ENCODE data around the gene PHTF2. TPM values are rescaled to one million over a fixed set of nuclear protein-coding genes. Genes with fewer than 3 reads are reported as not detected.

The PHTF2 gene
- total RNA-seq, 1 experiment from 2014 or later = 53.6 TPM

DNA sequence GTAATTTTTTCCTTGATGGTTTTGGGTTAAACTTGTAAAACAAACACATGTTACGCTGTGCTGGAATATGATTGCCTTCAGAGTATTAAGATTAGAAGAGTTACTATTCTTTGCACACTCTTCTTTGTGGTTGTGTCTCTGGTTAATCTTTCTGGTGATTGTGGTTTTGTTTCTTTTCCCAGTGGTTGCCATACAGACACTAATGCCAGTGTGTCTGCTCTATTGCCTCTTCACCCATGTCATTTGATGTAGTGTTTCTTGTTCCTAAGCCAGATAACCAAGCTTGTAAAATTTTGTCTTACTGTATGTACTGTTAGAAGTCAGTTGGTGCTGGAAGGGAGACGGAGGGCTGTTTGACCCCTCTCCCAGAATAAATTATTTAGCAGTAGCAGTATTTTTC, 124.8 kb downstream of the PHTF2 start:
- peak; percentile 33 for DNase-seq (ENCODE audit: low spot score)

DNA sequence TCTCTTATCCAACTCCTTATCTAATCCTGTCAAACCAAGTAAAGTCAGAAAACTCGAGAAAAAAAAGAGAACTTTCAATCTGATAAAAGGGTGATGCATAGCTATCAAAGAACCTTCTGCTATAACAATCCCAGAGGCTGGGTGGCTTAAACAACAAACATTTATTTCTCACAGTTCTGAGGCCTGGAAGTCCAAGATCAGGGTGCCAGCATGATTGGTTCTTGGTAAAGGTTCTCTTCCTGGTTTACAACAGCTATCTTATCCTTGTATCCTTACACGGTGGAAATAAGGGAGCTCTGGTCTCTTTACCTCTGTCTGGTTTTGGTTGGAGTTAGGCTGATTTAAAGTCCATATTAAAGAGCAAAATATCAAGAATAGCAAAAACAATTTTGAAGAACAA, 131.9 kb downstream of the PHTF2 start:
- DNase-seq (ENCODE audit: low spot score) = no peak

DNA sequence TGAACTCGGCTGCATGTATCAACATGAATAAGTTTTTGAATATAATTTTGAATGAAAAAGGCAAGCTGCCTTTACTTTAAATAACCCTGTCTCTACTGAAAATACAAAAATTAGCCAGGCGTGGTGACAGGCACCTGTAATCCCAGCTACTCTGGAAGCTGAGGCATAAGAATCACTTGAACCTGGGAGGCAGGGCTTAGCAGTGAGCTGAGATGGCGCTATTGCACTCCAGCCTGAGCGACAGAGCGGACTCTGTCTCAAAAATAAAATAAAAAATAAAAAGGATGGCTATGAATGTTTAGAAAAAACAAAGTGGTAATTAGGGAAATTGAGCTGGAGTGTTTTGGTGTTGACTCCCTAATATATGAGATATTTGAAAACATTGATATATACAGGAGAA, 133.3 kb downstream of the PHTF2 start:
- DNase-seq (ENCODE audit: low spot score) = no peak

DNA sequence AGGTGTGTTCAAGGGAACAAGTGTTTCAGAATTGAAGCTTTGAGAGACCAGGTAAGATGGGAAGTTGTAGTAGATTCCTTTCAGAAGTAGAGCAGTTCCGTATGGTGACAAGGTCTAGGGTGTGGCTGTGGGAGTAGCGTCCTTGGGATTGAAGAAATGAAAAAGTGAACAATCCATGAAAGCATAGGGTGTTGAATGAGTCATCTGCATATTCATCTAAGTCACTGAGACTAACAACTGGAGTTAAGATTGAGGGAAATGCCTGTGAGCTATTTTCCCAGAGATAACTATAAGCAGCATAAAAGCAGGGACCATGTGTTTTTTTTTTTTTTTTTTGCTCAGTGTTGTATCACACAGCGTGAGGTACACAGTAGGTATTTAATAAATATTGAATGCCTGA, 134.8 kb downstream of the PHTF2 start:
- peak; percentile 21 for DNase-seq (ENCODE audit: low spot score)

GRCh38 chr7:77935652-77936348, 137.2 kb downstream of the PHTF2 start:
- DNase-seq (ENCODE audit: low spot score) = no peak

GRCh38 chr7:77940647-77941046, 142.1 kb downstream of the PHTF2 start:
- no peak for DNase-seq (ENCODE audit: low spot score)

DNA sequence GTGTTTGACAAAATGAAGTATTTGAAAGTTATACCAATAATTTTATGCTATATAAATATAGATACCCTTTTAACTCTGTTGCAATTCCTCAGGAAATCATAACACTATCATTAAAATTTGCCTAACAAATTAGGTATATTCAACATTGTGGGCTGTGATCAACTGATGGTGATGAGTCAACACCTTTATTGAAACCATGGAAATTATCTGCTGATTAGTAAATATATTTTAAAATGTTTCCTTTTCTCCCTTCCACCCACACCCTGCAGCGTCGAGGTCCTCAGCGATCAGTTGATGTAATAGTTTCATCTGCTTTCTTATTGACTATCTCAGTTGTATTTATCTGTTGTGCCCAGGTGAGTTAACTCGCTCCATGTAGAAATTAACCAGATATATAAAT, 143.9 kb downstream of the PHTF2 start:
- no peak for DNase-seq (ENCODE audit: low spot score)

GRCh38 chr7:77944183-77945182, 145.9 kb downstream of the PHTF2 start:
- no peak for DNase-seq (ENCODE audit: low spot score)

DNA sequence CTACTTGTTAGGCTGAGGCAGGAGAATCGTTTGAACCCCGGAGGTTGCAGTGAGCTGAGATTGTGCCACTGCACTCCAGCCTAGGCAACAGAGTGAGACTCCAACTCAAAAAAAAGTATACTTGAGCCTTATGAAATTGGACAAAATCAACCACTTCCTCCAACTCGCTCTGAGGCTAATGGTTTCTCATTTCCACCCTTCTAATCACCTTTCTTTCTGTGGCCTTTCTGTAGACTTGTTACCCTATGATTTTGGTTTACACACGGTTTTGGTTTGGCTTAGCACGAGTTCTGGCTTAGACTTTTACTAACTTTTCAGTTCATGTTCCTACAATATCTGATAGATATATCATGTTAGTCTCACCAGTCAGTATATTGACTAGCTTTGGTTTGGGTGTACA, 152.0 kb downstream of the PHTF2 start:
- no peak for DNase-seq (ENCODE audit: low spot score)

- no peak for DNase-seq (ENCODE audit: low spot score)
Measured at GRCh38 chr7:77954773-77955555, 156.4 kb downstream of the PHTF2 start.

- DNase-seq (ENCODE audit: low spot score) = no peak
Measured at GRCh38 chr7:77958436-77958835, 159.9 kb downstream of the PHTF2 start.

- no peak for DNase-seq (ENCODE audit: low spot score)
Measured at GRCh38 chr7:77959080-77959479, 160.5 kb downstream of the PHTF2 start.

- no peak for DNase-seq (ENCODE audit: low spot score)
Measured at GRCh38 chr7:77960336-77960735, 161.8 kb downstream of the PHTF2 start.

- DNase-seq (ENCODE audit: low spot score) = no peak
Measured at GRCh38 chr7:77967429-77967828, 168.9 kb downstream of the PHTF2 start.

- DNase-seq (ENCODE audit: low spot score) = no peak
Measured at GRCh38 chr7:77971726-77972125, 173.2 kb downstream of the PHTF2 start.

GRCh38 chr7:77975672-77976480, 177.3 kb downstream of the PHTF2 start:
- DNase-seq (ENCODE audit: low spot score) = no peak

GRCh38 chr7:77979219-77979618, 180.6 kb downstream of the PHTF2 start:
- DNase-seq (ENCODE audit: low spot score) = no peak

GRCh38 chr7:77980087-77980713, 181.6 kb downstream of the PHTF2 start:
- no peak for DNase-seq (ENCODE audit: low spot score)

GRCh38 chr7:77982926-77983550, 184.5 kb downstream of the PHTF2 start:
- DNase-seq (ENCODE audit: low spot score) = peak; percentile 34

DNA sequence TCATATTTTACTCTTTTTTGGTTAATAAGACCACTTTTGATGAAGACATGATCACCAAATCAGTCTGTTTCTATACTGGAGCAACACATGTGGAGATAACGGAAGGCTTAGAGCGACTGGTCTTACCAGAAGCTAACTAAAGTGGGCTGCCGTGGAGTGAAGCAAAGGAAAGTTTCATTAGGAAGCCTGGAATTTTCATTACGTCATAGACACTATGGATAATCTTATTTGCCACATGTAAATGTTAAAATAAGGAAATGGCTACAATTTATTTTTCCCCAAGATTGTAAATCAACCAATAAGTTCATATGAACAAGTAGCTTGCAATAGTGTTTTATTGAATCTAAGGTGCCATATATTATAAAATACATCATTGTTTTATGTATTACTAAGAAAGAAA, 185.4 kb downstream of the PHTF2 start:
- no peak for DNase-seq (ENCODE audit: low spot score)
